ENCODE measurements around the gene LHFPL4.
"Not testable (repeated sequence)": the region's sequence is repeated elsewhere in the genome, so short reads cannot be mapped to it uniquely, and the experiment has no call there.

Gene LHFPL4

GRCh38 chr3:9583792-9584191 lies 30.2 kb upstream of the LHFPL4 start:
- Histone ChIP-seq H3K9me3 (ENCODE audit: low read depth, low read length) (no peaks in the 10 kb centered on the region), H3K27ac (no peak overlapping the region), H3K4me3 (no peak overlapping the region), H3K36me3 (ENCODE audit: insufficient read depth, low read length) (no peaks in the 10 kb centered on the region), H3K9ac (ENCODE audit: insufficient read length) (no peak overlapping the region)
- TF ChIP-seq FOXP2 (optimal IDR thresholded peaks at IDR 0.05; ENCODE audit: control extremely low read depth, extremely low read length, insufficient read depth) (no peak), POLR2AphosphoS5 (IDR thresholded peaks at IDR 0.05; ENCODE audit: borderline replicate concordance, low read depth, low read length) (no peak), EZH2 (IDR thresholded peaks at IDR 0.05) (no peak)
- no peak for DNase-seq (ENCODE audit: low read depth, low spot score)

- no peaks in the 10 kb centered on the region for H3K36me3 ChIP-seq (ENCODE audit: insufficient read depth, low read length)
- DNase-seq (ENCODE audit: low read depth, low spot score), result no peak
- TF ChIP-seq POLR2AphosphoS5 (IDR thresholded peaks at IDR 0.05; ENCODE audit: borderline replicate concordance, low read depth, low read length), result no peak
- TF ChIP-seq EZH2 (IDR thresholded peaks at IDR 0.05), result no peak
- no peak for TF ChIP-seq FOXP2 (optimal IDR thresholded peaks at IDR 0.05; ENCODE audit: control extremely low read depth, extremely low read length, insufficient read depth)
- no peak overlapping the region for H3K27ac ChIP-seq
- no peaks in the 10 kb centered on the region for H3K9me3 ChIP-seq (ENCODE audit: low read depth, low read length)
- no peak overlapping the region for H3K9ac ChIP-seq (ENCODE audit: insufficient read length)
- no peak overlapping the region for H3K4me3 ChIP-seq
Measured at GRCh38 chr3:9583371-9583770, 29.7 kb upstream of the LHFPL4 start.

- H3K4me3 ChIP-seq, result no peak overlapping the region
- TF ChIP-seq FOXP2 (optimal IDR thresholded peaks at IDR 0.05; ENCODE audit: control extremely low read depth, extremely low read length, insufficient read depth), result no peak
- no peak for TF ChIP-seq EZH2 (IDR thresholded peaks at IDR 0.05)
- TF ChIP-seq POLR2AphosphoS5 (IDR thresholded peaks at IDR 0.05; ENCODE audit: borderline replicate concordance, low read depth, low read length), result no peak
- H3K27ac ChIP-seq, result no peak overlapping the region
- no peaks in the 10 kb centered on the region for H3K9me3 ChIP-seq (ENCODE audit: low read depth, low read length)
- no peak overlapping the region for H3K9ac ChIP-seq (ENCODE audit: insufficient read length)
- no peaks in the 10 kb centered on the region for H3K36me3 ChIP-seq (ENCODE audit: insufficient read depth, low read length)
- DNase-seq (ENCODE audit: low read depth, low spot score), result no peak
Measured at GRCh38 chr3:9582332-9582731, 28.7 kb upstream of the LHFPL4 start.

GRCh38 chr3:9581742-9582141 lies 28.1 kb upstream of the LHFPL4 start:
- DNase-seq (ENCODE audit: low read depth, low spot score), result no peak
- H3K4me3 ChIP-seq, result no peak overlapping the region
- TF ChIP-seq FOXP2 (optimal IDR thresholded peaks at IDR 0.05; ENCODE audit: control extremely low read depth, extremely low read length, insufficient read depth), result no peak
- H3K9me3 ChIP-seq (ENCODE audit: low read depth, low read length), result no peaks in the 10 kb centered on the region
- H3K27ac ChIP-seq, result no peak overlapping the region
- no peak overlapping the region for H3K9ac ChIP-seq (ENCODE audit: insufficient read length)
- H3K36me3 ChIP-seq (ENCODE audit: insufficient read depth, low read length), result no peaks in the 10 kb centered on the region

- H3K9me3 ChIP-seq (ENCODE audit: low read depth, low read length), result no peaks in the 10 kb centered on the region
- no peak overlapping the region for H3K27ac ChIP-seq
- no peak for TF ChIP-seq EZH2 (IDR thresholded peaks at IDR 0.05)
- no peak overlapping the region for H3K4me3 ChIP-seq
- no peak for DNase-seq (ENCODE audit: low read depth, low spot score)
- no peak overlapping the region for H3K9ac ChIP-seq (ENCODE audit: insufficient read length)
- H3K36me3 ChIP-seq (ENCODE audit: insufficient read depth, low read length), result no peaks in the 10 kb centered on the region
Measured at GRCh38 chr3:9569054-9569453, 15.4 kb upstream of the LHFPL4 start.

GRCh38 chr3:9565316-9565715 lies 11.7 kb upstream of the LHFPL4 start:
- DNase-seq (ENCODE audit: low read depth, low spot score), result no peak
- Histone ChIP-seq H3K27ac (no peak overlapping the region), H3K36me3 (ENCODE audit: insufficient read depth, low read length) (no peaks in the 10 kb centered on the region), H3K9ac (ENCODE audit: insufficient read length) (no peak overlapping the region), H3K4me3 (no peak overlapping the region), H3K9me3 (ENCODE audit: low read depth, low read length) (no peaks in the 10 kb centered on the region)
- TF ChIP-seq EZH2 (IDR thresholded peaks at IDR 0.05) (no peak), FOXP2 (optimal IDR thresholded peaks at IDR 0.05; ENCODE audit: control extremely low read depth, extremely low read length, insufficient read depth) (no peak)

- no peak for DNase-seq (ENCODE audit: low read depth, low spot score)
- no peaks in the 10 kb centered on the region for H3K36me3 ChIP-seq (ENCODE audit: insufficient read depth, low read length)
- H3K27ac ChIP-seq, result no peak overlapping the region
- no peak overlapping the region for H3K4me3 ChIP-seq
- no peak overlapping the region for H3K9ac ChIP-seq (ENCODE audit: insufficient read length)
- no peak for TF ChIP-seq EZH2 (IDR thresholded peaks at IDR 0.05)
- no peak for TF ChIP-seq POLR2AphosphoS5 (IDR thresholded peaks at IDR 0.05; ENCODE audit: borderline replicate concordance, low read depth, low read length)
- no peaks in the 10 kb centered on the region for H3K9me3 ChIP-seq (ENCODE audit: low read depth, low read length)
Measured at GRCh38 chr3:9563851-9564250, 10.2 kb upstream of the LHFPL4 start.

GRCh38 chr3:9560056-9560455 lies 6.4 kb upstream of the LHFPL4 start:
- not testable (repeated sequence) for H3K27ac ChIP-seq; H3K4me3 ChIP-seq; H3K9ac ChIP-seq (ENCODE audit: insufficient read length); H3K36me3 ChIP-seq (ENCODE audit: insufficient read depth, low read length); DNase-seq (ENCODE audit: low read depth, low spot score); H3K9me3 ChIP-seq (ENCODE audit: low read depth, low read length)

GRCh38 chr3:9553948-9554513 lies 409 bp upstream of the LHFPL4 start:
- H3K4me3 ChIP-seq, result no peak overlapping the region
- DNase-seq (ENCODE audit: low read depth, low spot score), result no peak
- no peak overlapping the region for H3K9ac ChIP-seq (ENCODE audit: insufficient read length)

More at GRCh38 chr3:9553948-9554513, 409 bp upstream of the LHFPL4 start:
- H3K9me3 ChIP-seq (ENCODE audit: low read depth, low read length), result no peaks in the 10 kb centered on the region
- TF ChIP-seq FOXP2 (optimal IDR thresholded peaks at IDR 0.05; ENCODE audit: control extremely low read depth, extremely low read length, insufficient read depth) (no peak), EZH2 (IDR thresholded peaks at IDR 0.05) (no peak), POLR2AphosphoS5 (IDR thresholded peaks at IDR 0.05; ENCODE audit: borderline replicate concordance, low read depth, low read length) (no peak)
- no peak overlapping the region for H3K27ac ChIP-seq
- H3K36me3 ChIP-seq (ENCODE audit: insufficient read depth, low read length), result no peaks in the 10 kb centered on the region

Measured in SK-N-MC (cell line).